Measurements from ENCODE around the gene MTM1.

- TF ChIP-seq, protein P1, sequence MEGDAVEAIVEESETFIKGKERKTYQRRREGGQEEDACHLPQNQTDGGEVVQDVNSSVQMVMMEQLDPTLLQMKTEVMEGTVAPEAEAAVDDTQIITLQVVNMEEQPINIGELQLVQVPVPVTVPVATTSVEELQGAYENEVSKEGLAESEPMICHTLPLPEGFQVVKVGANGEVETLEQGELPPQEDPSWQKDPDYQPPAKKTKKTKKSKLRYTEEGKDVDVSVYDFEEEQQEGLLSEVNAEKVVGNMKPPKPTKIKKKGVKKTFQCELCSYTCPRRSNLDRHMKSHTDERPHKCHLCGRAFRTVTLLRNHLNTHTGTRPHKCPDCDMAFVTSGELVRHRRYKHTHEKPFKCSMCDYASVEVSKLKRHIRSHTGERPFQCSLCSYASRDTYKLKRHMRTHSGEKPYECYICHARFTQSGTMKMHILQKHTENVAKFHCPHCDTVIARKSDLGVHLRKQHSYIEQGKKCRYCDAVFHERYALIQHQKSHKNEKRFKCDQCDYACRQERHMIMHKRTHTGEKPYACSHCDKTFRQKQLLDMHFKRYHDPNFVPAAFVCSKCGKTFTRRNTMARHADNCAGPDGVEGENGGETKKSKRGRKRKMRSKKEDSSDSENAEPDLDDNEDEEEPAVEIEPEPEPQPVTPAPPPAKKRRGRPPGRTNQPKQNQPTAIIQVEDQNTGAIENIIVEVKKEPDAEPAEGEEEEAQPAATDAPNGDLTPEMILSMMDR (IDR thresholded peaks at IDR 0.05; ENCODE audit: poor library complexity), result no peak
- no peak for TF ChIP-seq EZH2 (IDR thresholded peaks at IDR 0.05; ENCODE audit: borderline replicate concordance)
These were observed 107.8 kb downstream of the MTM1 start for GRCh38 chrX:150676221-150676620.

Measured in hepatocyte (in vitro differentiated cells).